HCT116 (cell line): ENCODE results near the gene ZC3H13. TPM values are rescaled to one million over a fixed set of nuclear protein-coding genes. Genes with fewer than 3 reads are reported as not detected.

Source experiments
- ATAC-seq: fragments of 200-7000 bp; cut with Tn5 transposase; 2 replicates; pipeline ENCODE4 v1.9.1; 2020; ENCODE audit warnings: mild to moderate bottlenecking, moderate library complexity
- BruUV-seq: library from RNA; stranded (reverse); fragments of 400-500 nt; replicated peaks from 2 replicates; lab custom pipeline; 2021; lab: Mats Ljungman, UMichigan
- CTCF ChIA-PET: fragments of 300-600 bp; sonication (Branson Sonifier 250); formaldehyde crosslinking; loops from one replicate; lab custom pipeline; 2021; ENCODE audit warnings: antibody characterized with exemption; lab: Charles Lee
- POLR2A ChIA-PET: fragments of 300-600, 350-600 bp; sonication (Branson Sonifier 250); formaldehyde crosslinking; loops from one replicate; lab custom pipeline; 2021; ENCODE audit warnings: antibody characterized with exemption; lab: Charles Lee
- RAD21 ChIA-PET, 2 experiments: fragments of 300-600 bp; sonication (Branson Sonifier 250); formaldehyde crosslinking; loops; one replicate each; lab custom pipeline; 2023; ENCODE audit warnings: low total read pairs in 2 of 2; ENCODE audit not compliant: uncharacterized antibody in 2 of 2, unreplicated experiment in 2 of 2, low non-redundant PET in 1 of 2; lab: Charles Lee
- DNase-seq: peaks from one replicate; pipeline ENCODE4 v3.0.0-alpha.2; 2010; ENCODE audit warnings: low read depth, low spot score
- H2AFZ ChIP-seq: fragments of 200-600 bp; shearing (Covaris generic), sonication (generic); 2 replicates; pipeline ENCODE4 v1.6.1; 2017; ENCODE audit warnings: low read depth, mixed run types, mixed read lengths, antibody characterized with exemption, low read length; ENCODE audit not compliant: poor library complexity, severe bottlenecking
- H3K27ac ChIP-seq: 2 replicates; pipeline ENCODE4 v1.5.1; 2012; ENCODE audit warnings: low read depth, low read length
- H3K27me3 ChIP-seq: fragments of 200-600 bp; sonication (generic); 2 replicates; pipeline ENCODE4 v1.6.1; 2016; ENCODE audit warnings: mixed run types, low read length, mixed read lengths; ENCODE audit not compliant: insufficient read depth
- H3K36me3 ChIP-seq, 2 experiments: fragments of 200-500 bp in 1 of 2; fragments of 200-600 bp in 1 of 2; sonication (Bioruptor generic) in 1 of 2; sonication (generic) in 1 of 2; 2 replicates each; pipeline versions ENCODE4 v1.5.1 to v1.6.1; 2014 to 2016; ENCODE audit warnings: low read length in 2 of 2, inconsistent platforms in 1 of 2, mixed read lengths in 1 of 2, mixed run types in 1 of 2; ENCODE audit not compliant: insufficient read depth in 2 of 2, control insufficient read depth in 1 of 2
- H3K4me1 ChIP-seq, 2 experiments: fragments of 200-600 bp in 1 of 2; sonication (generic) in 1 of 2; 2 replicates each; pipeline versions ENCODE4 v1.5.1 to v1.6.1; 2012 to 2017; ENCODE audit warnings: low read length in 2 of 2, inconsistent platforms in 1 of 2, mild to moderate bottlenecking in 1 of 2, mixed read lengths in 1 of 2, mixed run types in 1 of 2, moderate library complexity in 1 of 2; ENCODE audit not compliant: insufficient read depth in 2 of 2, control insufficient read depth in 1 of 2
- H3K4me2 ChIP-seq: fragments of 200-600 bp; sonication (generic); 2 replicates; pipeline ENCODE4 v1.6.1; 2017; ENCODE audit warnings: mixed run types, low read length, mixed read lengths
- H3K4me3 ChIP-seq, 2 experiments: fragments of 200-600 bp in 1 of 2; sonication (generic) in 1 of 2; replicated peaks in 1 of 2; 2 replicates each; pipeline ENCODE4 v1.5.1; 2011 to 2016; ENCODE audit warnings: low read length in 2 of 2, control low read depth in 1 of 2, low read depth in 1 of 2, mild to moderate bottlenecking in 1 of 2, mixed read lengths in 1 of 2, mixed run types in 1 of 2
- H3K79me2 ChIP-seq: fragments of 200-600 bp; sonication (generic); 2 replicates; pipeline ENCODE4 v1.6.1; 2017; ENCODE audit warnings: mild to moderate bottlenecking, mixed run types, low read length, moderate library complexity, mixed read lengths; ENCODE audit not compliant: insufficient read depth
- H3K9ac ChIP-seq: fragments of 200-600 bp; sonication (generic); 2 replicates; pipeline ENCODE4 v1.6.1; 2016; ENCODE audit warnings: low read length, mixed read lengths
- H3K9me2 ChIP-seq: fragments of 200-600 bp; sonication (generic), shearing (Covaris generic); 2 replicates; pipeline ENCODE4 v1.6.1; 2017; ENCODE audit warnings: mixed run types, mild to moderate bottlenecking, moderate library complexity; ENCODE audit not compliant: insufficient read depth
- H3K9me3 ChIP-seq, 2 experiments: fragments of 200-500 bp in 1 of 2; fragments of 200-600 bp in 1 of 2; sonication (Bioruptor generic) in 1 of 2; sonication (generic) in 1 of 2; 2 replicates each; pipeline ENCODE4 v1.6.1; 2014 to 2017; ENCODE audit warnings: low read length in 2 of 2, mixed read lengths in 2 of 2, inconsistent platforms in 1 of 2, low read depth in 1 of 2, mild to moderate bottlenecking in 1 of 2, mixed run types in 1 of 2, moderate library complexity in 1 of 2; ENCODE audit not compliant: control insufficient read depth in 1 of 2, insufficient read depth in 1 of 2
- H4K20me1 ChIP-seq: fragments of 200-600 bp; sonication (generic), shearing (Covaris generic); 2 replicates; pipeline ENCODE4 v1.6.1; 2017; ENCODE audit warnings: mixed run types, mild to moderate bottlenecking, moderate library complexity; ENCODE audit not compliant: insufficient read depth
- CBX3 ChIP-seq: IDR thresholded peaks from 2 replicates; pipeline ENCODE4 v1.6.1; 2012; ENCODE audit warnings: low read depth
- CTCF ChIP-seq, 3 experiments: fragments of 200-600 bp in 1 of 3; sonication (generic) in 1 of 3; IDR thresholded peaks in 2 of 3; conservative IDR thresholded peaks in 1 of 3; 2 replicates each; pipeline ENCODE4 v1.5.1; 2012 to 2017; ENCODE audit warnings: low read depth in 2 of 3, low read length in 2 of 3, antibody characterized with exemption in 1 of 3, borderline replicate concordance in 1 of 3, control low read depth in 1 of 3, mild to moderate bottlenecking in 1 of 3, mixed read lengths in 1 of 3, mixed run types in 1 of 3, moderate library complexity in 1 of 3; ENCODE audit not compliant: insufficient read depth in 1 of 3
- EGR1 ChIP-seq: IDR thresholded peaks from 2 replicates; pipeline ENCODE4 v1.6.1; 2012; ENCODE audit warnings: low read depth
- EZH2 ChIP-seq: fragments of 200-600 bp; sonication (generic); IDR thresholded peaks from 2 replicates; pipeline ENCODE4 v1.6.1; 2017; ENCODE audit warnings: antibody characterized with exemption, mixed run types
- FOSL1 ChIP-seq: IDR thresholded peaks from 2 replicates; pipeline ENCODE4 v1.6.1; 2012; ENCODE audit warnings: low read depth
- JUND ChIP-seq: IDR thresholded peaks from 2 replicates; pipeline ENCODE4 v1.6.1; 2012
- MAX ChIP-seq: IDR thresholded peaks from 2 replicates; pipeline ENCODE4 v1.6.1; 2012
- POLR2AphosphoS5 ChIP-seq: IDR thresholded peaks from 2 replicates; pipeline ENCODE4 v1.6.1; 2011; ENCODE audit warnings: mild to moderate bottlenecking, low read depth, low read length, moderate library complexity
- RAD21 ChIP-seq: IDR thresholded peaks from 2 replicates; pipeline ENCODE4 v1.6.1; 2012; ENCODE audit warnings: low read depth, mild to moderate bottlenecking
- SIN3A ChIP-seq: IDR thresholded peaks from 2 replicates; pipeline ENCODE4 v1.6.1; 2012; ENCODE audit warnings: low read depth
- SP1 ChIP-seq: IDR thresholded peaks from 2 replicates; pipeline ENCODE4 v1.6.1; 2012; ENCODE audit warnings: low read depth
- SRF ChIP-seq: IDR thresholded peaks from 2 replicates; pipeline ENCODE4 v1.6.1; 2012; ENCODE audit warnings: low read depth
- TCF7L2 ChIP-seq: IDR thresholded peaks from 2 replicates; pipeline ENCODE4 v1.7.0; 2011; ENCODE audit warnings: borderline replicate concordance, inconsistent platforms; ENCODE audit not compliant: insufficient read depth, insufficient read length; ENCODE audit errors: extremely low read depth
- YY1 ChIP-seq: IDR thresholded peaks from 2 replicates; pipeline ENCODE4 v1.6.1; 2011; ENCODE audit warnings: low read length, low read depth, moderate library complexity, mild to moderate bottlenecking; ENCODE audit not compliant: insufficient replicate concordance; ENCODE audit errors: extremely low read depth
- ZFX ChIP-seq: fragments of 450-650 bp; IDR thresholded peaks from 2 replicates; pipeline ENCODE4 v1.6.1; 2017
- intact Hi-C: fragments of 100-400 bp; cut with micrococcal nuclease; formaldehyde crosslinking; loops from 2 replicates; pipeline ENCODE4 v1.10.0; 2022
- total RNA-seq: library from RNA; stranded (reverse); gene quantifications from one replicate; pipeline ENCODE4 v1.2.1, GENCODE V29; 2021; ENCODE audit not compliant: unreplicated experiment
- TF ChIP-seq, protein P1 (sequence below): IDR thresholded peaks from 2 replicates; pipeline ENCODE4 v1.6.1; 2012
- TF ChIP-seq, protein P2 (sequence below): IDR thresholded peaks from 2 replicates; pipeline ENCODE4 v1.6.1; 2012; ENCODE audit warnings: low read depth

ZC3H13 gene
- total RNA-seq, 1 experiment from 2014 or later = 37.9 TPM

GRCh38 chr13:46075811-46076210, 23.3 kb upstream of the ZC3H13 start:
- Histone ChIP-seq H3K4me2 (no peak overlapping the region), H3K36me3 (no peaks in the 10 kb centered on the region), H3K9me2 (0 out of 2 replicates have a peak, but pooled peaks cover 3% of the 10 kb centered on the region), H3K4me1 (no peaks in the 10 kb centered on the region), H3K27me3 (no peaks in the 10 kb centered on the region), H3K9me3 (no peaks in the 10 kb centered on the region), H3K27ac (no peak overlapping the region), H3K9ac (no peak overlapping the region), H2AFZ (no peak overlapping the region), H3K4me3 (no peak overlapping the region), H3K79me2 (no peaks in the 10 kb centered on the region), H4K20me1 (no peaks in the 10 kb centered on the region)
- ChIA-PET CTCF (no interaction called here), RAD21 (no interaction called here), POLR2A (no interaction called here)
- ATAC-seq (no peak), DNase-seq (no peak)
- TF ChIP-seq ZFX = no peak
- TF ChIP-seq, protein P1, sequence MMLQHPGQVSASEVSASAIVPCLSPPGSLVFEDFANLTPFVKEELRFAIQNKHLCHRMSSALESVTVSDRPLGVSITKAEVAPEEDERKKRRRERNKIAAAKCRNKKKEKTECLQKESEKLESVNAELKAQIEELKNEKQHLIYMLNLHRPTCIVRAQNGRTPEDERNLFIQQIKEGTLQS = no peak
- TF ChIP-seq CTCF (IDR thresholded peaks at IDR 0.05 in 2 of 3, conservative IDR thresholded peaks at IDR 0.05 in 1 of 3; ENCODE audit: borderline replicate concordance in 1 of 3, insufficient read depth in 1 of 3, low read depth in 2 of 3, low read length in 2 of 3) = no peak
- TF ChIP-seq CBX3 = no peak
- no peak for TF ChIP-seq RAD21
- TF ChIP-seq EGR1 = no peak
- no peak for TF ChIP-seq JUND
- TF ChIP-seq, protein P2, sequence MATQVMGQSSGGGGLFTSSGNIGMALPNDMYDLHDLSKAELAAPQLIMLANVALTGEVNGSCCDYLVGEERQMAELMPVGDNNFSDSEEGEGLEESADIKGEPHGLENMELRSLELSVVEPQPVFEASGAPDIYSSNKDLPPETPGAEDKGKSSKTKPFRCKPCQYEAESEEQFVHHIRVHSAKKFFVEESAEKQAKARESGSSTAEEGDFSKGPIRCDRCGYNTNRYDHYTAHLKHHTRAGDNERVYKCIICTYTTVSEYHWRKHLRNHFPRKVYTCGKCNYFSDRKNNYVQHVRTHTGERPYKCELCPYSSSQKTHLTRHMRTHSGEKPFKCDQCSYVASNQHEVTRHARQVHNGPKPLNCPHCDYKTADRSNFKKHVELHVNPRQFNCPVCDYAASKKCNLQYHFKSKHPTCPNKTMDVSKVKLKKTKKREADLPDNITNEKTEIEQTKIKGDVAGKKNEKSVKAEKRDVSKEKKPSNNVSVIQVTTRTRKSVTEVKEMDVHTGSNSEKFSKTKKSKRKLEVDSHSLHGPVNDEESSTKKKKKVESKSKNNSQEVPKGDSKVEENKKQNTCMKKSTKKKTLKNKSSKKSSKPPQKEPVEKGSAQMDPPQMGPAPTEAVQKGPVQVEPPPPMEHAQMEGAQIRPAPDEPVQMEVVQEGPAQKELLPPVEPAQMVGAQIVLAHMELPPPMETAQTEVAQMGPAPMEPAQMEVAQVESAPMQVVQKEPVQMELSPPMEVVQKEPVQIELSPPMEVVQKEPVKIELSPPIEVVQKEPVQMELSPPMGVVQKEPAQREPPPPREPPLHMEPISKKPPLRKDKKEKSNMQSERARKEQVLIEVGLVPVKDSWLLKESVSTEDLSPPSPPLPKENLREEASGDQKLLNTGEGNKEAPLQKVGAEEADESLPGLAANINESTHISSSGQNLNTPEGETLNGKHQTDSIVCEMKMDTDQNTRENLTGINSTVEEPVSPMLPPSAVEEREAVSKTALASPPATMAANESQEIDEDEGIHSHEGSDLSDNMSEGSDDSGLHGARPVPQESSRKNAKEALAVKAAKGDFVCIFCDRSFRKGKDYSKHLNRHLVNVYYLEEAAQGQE = no peak
- no peak for TF ChIP-seq YY1
- TF ChIP-seq MAX = no peak
- TF ChIP-seq TCF7L2 = no peak
- TF ChIP-seq EZH2 = no peak
- no peak for TF ChIP-seq FOSL1
- TF ChIP-seq SP1 = no peak
- TF ChIP-seq SIN3A = no peak
- TF ChIP-seq SRF = no peak
- no peak for TF ChIP-seq POLR2AphosphoS5
- no TSS peak for BruUV-seq
- intact Hi-C loops = no loop called here
